ENCODE data around the gene USP6NL. TPM values are rescaled to one million over a fixed set of nuclear protein-coding genes. Genes with fewer than 3 reads are reported as not detected.

Gene USP6NL
- total RNA-seq, 2 experiments from 2014 or later = 2.3 to 2.5 TPM

- no peak overlapping the region for H3K27ac Mint-ChIP-seq
- POLR2A ChIA-PET = interaction anchor here (1.0 kb wide), 1 partner anchor 12 kb away, joined by 3 read pairs; no protein-coding TSS in a partner anchor
- DNase-seq = no peak
- CTCF ChIA-PET = no interaction called here
- intact Hi-C loops (cut with micrococcal nuclease) = no loop called here
- TF ChIP-seq, protein P1, sequence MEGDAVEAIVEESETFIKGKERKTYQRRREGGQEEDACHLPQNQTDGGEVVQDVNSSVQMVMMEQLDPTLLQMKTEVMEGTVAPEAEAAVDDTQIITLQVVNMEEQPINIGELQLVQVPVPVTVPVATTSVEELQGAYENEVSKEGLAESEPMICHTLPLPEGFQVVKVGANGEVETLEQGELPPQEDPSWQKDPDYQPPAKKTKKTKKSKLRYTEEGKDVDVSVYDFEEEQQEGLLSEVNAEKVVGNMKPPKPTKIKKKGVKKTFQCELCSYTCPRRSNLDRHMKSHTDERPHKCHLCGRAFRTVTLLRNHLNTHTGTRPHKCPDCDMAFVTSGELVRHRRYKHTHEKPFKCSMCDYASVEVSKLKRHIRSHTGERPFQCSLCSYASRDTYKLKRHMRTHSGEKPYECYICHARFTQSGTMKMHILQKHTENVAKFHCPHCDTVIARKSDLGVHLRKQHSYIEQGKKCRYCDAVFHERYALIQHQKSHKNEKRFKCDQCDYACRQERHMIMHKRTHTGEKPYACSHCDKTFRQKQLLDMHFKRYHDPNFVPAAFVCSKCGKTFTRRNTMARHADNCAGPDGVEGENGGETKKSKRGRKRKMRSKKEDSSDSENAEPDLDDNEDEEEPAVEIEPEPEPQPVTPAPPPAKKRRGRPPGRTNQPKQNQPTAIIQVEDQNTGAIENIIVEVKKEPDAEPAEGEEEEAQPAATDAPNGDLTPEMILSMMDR (IDR thresholded peaks at IDR 0.05) = no peak
- H3K4me1 Mint-ChIP-seq (ENCODE audit: low read depth) = peaks cover 26% of the 10 kb centered on the region
- H3K4me3 Mint-ChIP-seq = no peak overlapping the region
- no peaks in the 10 kb centered on the region for H3K9me3 Mint-ChIP-seq
- no peaks in the 10 kb centered on the region for H3K27me3 Mint-ChIP-seq
- ATAC-seq = no peak
- H3K36me3 Mint-ChIP-seq (ENCODE audit: low read depth) = no peaks in the 10 kb centered on the region
Observed at GRCh38 chr10:11443468-11444154, 167.8 kb downstream of the USP6NL start.

DNA sequence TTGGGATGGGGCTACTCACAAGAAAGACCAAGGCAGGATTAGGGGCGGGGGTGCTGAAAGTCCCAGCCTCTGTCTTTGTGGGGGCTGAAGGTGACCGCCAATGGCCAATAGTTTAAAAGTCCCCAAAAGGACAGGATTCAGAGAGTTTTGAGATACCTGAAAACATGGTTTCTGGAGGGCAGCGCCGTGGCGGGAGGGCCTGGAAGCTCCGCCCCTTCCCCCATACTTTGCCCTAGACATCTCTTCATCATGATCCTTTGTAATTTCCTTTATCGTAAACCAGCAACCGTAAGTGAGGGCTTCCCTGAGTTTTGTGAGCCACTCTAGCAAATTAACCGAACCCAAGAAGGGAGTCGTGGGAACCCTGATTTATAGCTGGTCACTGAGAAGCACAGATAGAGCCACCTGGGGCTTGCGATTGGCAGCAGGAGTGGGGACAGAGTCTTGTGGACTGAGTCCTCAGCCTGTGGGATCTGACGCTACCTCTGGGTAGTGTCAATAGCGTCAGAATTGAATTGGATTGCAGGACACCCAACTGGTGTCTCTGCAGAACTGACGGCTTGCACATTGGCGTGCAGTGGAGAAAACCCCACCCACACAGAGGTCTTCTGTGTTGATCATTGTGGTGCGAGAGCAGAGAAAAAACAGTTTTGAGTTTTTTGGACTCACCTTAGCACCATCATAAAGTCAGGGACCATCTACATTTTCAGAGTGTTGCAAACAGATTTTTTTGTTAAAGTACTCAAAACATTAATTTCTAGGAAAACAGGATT lies 169.3 kb downstream of the USP6NL start:
- intact Hi-C loops (cut with micrococcal nuclease) = no loop called here
- ChIA-PET POLR2A (no interaction called here), CTCF (no interaction called here)
- H3K9me3 Mint-ChIP-seq = no peaks in the 10 kb centered on the region
- ATAC-seq = no peak
- DNase-seq = no peak
- no peaks in the 10 kb centered on the region for H3K36me3 Mint-ChIP-seq (ENCODE audit: low read depth)
- no peak overlapping the region for H3K4me3 Mint-ChIP-seq
- no peak overlapping the region for H3K27ac Mint-ChIP-seq
- H3K27me3 Mint-ChIP-seq = no peaks in the 10 kb centered on the region
- H3K4me1 Mint-ChIP-seq (ENCODE audit: low read depth) = peaks cover 25% of the 10 kb centered on the region
- TF ChIP-seq, protein P1 (IDR thresholded peaks at IDR 0.05) = no peak

- POLR2A ChIA-PET = no interaction called here
- Mint-ChIP-seq H3K4me1 (ENCODE audit: low read depth) (peaks cover 25% of the 10 kb centered on the region), H3K4me3 (peak overlapping the region; percentile 37), H3K27me3 (no peaks in the 10 kb centered on the region), H3K27ac (peak overlapping the region; percentile 83), H3K9me3 (no peaks in the 10 kb centered on the region), H3K36me3 (ENCODE audit: low read depth) (no peaks in the 10 kb centered on the region)
- DNase-seq = no peak
- intact Hi-C loops (cut with micrococcal nuclease) = no loop called here
- ATAC-seq = no peak
- TF ChIP-seq, protein P1 (IDR thresholded peaks at IDR 0.05) = no peak
- CTCF ChIA-PET = interaction anchor here (0.6 kb wide), 1 partner anchor 34 kb away, joined by 3 read pairs; no protein-coding TSS in a partner anchor
Observed at GRCh38 chr10:11441151-11441535, 170.3 kb downstream of the USP6NL start.

- H3K4me1 Mint-ChIP-seq (ENCODE audit: low read depth) = peaks cover 25% of the 10 kb centered on the region
- H3K9me3 Mint-ChIP-seq = no peaks in the 10 kb centered on the region
- DNase-seq (peak; percentile 74), ATAC-seq (peak; percentile 87)
- H3K36me3 Mint-ChIP-seq (ENCODE audit: low read depth) = no peaks in the 10 kb centered on the region
- no peaks in the 10 kb centered on the region for H3K27me3 Mint-ChIP-seq
- peak overlapping the region; percentile 83 for H3K27ac Mint-ChIP-seq
- H3K4me3 Mint-ChIP-seq = peak overlapping the region; percentile 37
- CTCF ChIA-PET = interaction anchor here (0.6 kb wide), 1 partner anchor 34 kb away, joined by 3 read pairs; no protein-coding TSS in a partner anchor
- POLR2A ChIA-PET = interaction anchor here (0.6 kb wide), 1 partner anchor 354 kb away, joined by 3 read pairs; no protein-coding TSS in a partner anchor
- TF ChIP-seq, protein P1 (IDR thresholded peaks at IDR 0.05) = no peak
- intact Hi-C loops (cut with micrococcal nuclease) = no loop called here
Observed at GRCh38 chr10:11440250-11441150, 170.9 kb downstream of the USP6NL start.
